ENCODE measurements around the gene UBL7. TPM values are rescaled to one million over a fixed set of nuclear protein-coding genes. Genes with fewer than 3 reads are reported as not detected.

Gene UBL7
- total RNA-seq, 1 experiment from 2014 or later, result 65.3 TPM

- intact Hi-C loops (cut with micrococcal nuclease), result no loop called here
- H4K20me1 ChIP-seq (ENCODE audit: insufficient read depth), result no peaks in the 10 kb centered on the region
- DNase-seq (ENCODE audit: low read depth, low spot score) (no peak), ATAC-seq (no peak)
- H3K27ac ChIP-seq (ENCODE audit: low read depth, low read length), result no peak overlapping the region
- no peak overlapping the region for H3K4me3 ChIP-seq (replicated peaks in 1 of 2; ENCODE audit: low read depth in 1 of 2, low read length in 2 of 2)
- no peak overlapping the region for H3K4me2 ChIP-seq (ENCODE audit: low read length)
- H3K27me3 ChIP-seq (ENCODE audit: insufficient read depth, low read length), result no peaks in the 10 kb centered on the region
- peaks cover 0 to 5% of the 10 kb centered on the region in 2 experiments; a peak in 1 of 4 replicates for H3K4me1 ChIP-seq (ENCODE audit: control insufficient read depth in 1 of 2, insufficient read depth in 2 of 2, low read length in 2 of 2)
- ChIA-PET POLR2A (interaction anchor here (0.9 kb wide), 1 partner anchor 35 kb away, joined by 3 read pairs; no protein-coding TSS in a partner anchor), CTCF (interaction anchor here (1.4 to 6.6 kb wide), 3 partner anchors 58 to 62 kb away, joined by 4 to 83 read pairs (median 6); no protein-coding TSS in a partner anchor), RAD21 (ENCODE audit: low non-redundant PET in 1 of 2, low total read pairs in 2 of 2, uncharacterized antibody in 2 of 2, unreplicated experiment in 2 of 2) (interaction anchor here in 1 of 2 experiments (1.0 kb wide), 1 partner anchor 61 kb away, joined by 3 read pairs; no protein-coding TSS in a partner anchor)
- H3K79me2 ChIP-seq (ENCODE audit: insufficient read depth, low read length), result no peaks in the 10 kb centered on the region
- H3K36me3 ChIP-seq (ENCODE audit: control insufficient read depth in 1 of 2, insufficient read depth in 2 of 2, low read length in 2 of 2), result peaks cover 0 to 10% of the 10 kb centered on the region in 2 experiments; a peak in 2 of 4 replicates
- H2AFZ ChIP-seq (ENCODE audit: low read depth, low read length, poor library complexity, severe bottlenecking), result no peak overlapping the region
- H3K9me2 ChIP-seq (ENCODE audit: insufficient read depth), result no peaks in the 10 kb centered on the region
- no peaks in the 10 kb centered on the region for H3K9me3 ChIP-seq (ENCODE audit: control insufficient read depth in 1 of 2, insufficient read depth in 1 of 2, low read depth in 1 of 2, low read length in 2 of 2)
- H3K9ac ChIP-seq (ENCODE audit: low read length), result no peak overlapping the region
- TF ChIP-seq EGR1 (IDR thresholded peaks at IDR 0.05; ENCODE audit: low read depth) (no peak), YY1 (IDR thresholded peaks at IDR 0.05; ENCODE audit: extremely low read depth, insufficient replicate concordance, low read depth, low read length) (no peak), SRF (IDR thresholded peaks at IDR 0.05; ENCODE audit: low read depth) (no peak), JUND (IDR thresholded peaks at IDR 0.05) (no peak), ZNF274 (IDR thresholded peaks at IDR 0.05; ENCODE audit: low read depth, low read length) (no peak), FOSL1 (IDR thresholded peaks at IDR 0.05; ENCODE audit: low read depth) (no peak)
- no TSS peak for BruUV-seq (replicated peaks)
Observed at GRCh38 chr15:74442604-74443003, 18.4 kb downstream of the UBL7 start.

- H3K9ac ChIP-seq (ENCODE audit: low read length), result no peak overlapping the region
- no peaks in the 10 kb centered on the region for H3K79me2 ChIP-seq (ENCODE audit: insufficient read depth, low read length)
- H4K20me1 ChIP-seq (ENCODE audit: insufficient read depth), result no peaks in the 10 kb centered on the region
- H3K27ac ChIP-seq (ENCODE audit: low read depth, low read length), result no peak overlapping the region
- TF ChIP-seq POLR2AphosphoS5 (IDR thresholded peaks at IDR 0.05; ENCODE audit: low read depth, low read length), result no peak
- no peak for TF ChIP-seq POLR2A (IDR thresholded peaks at IDR 0.05; ENCODE audit: borderline replicate concordance, extremely low read depth, insufficient read depth, insufficient read length)
- no peak for TF ChIP-seq TCF7L2 (IDR thresholded peaks at IDR 0.05; ENCODE audit: borderline replicate concordance, extremely low read depth, insufficient read depth, insufficient read length)
- TF ChIP-seq SIN3A (IDR thresholded peaks at IDR 0.05; ENCODE audit: low read depth), result no peak
- TF ChIP-seq EZH2phosphoT487 (IDR thresholded peaks at IDR 0.05; ENCODE audit: borderline replicate concordance), result no peak
- TF ChIP-seq ZNF274 (IDR thresholded peaks at IDR 0.05; ENCODE audit: low read depth, low read length), result no peak
- TF ChIP-seq RAD21 (IDR thresholded peaks at IDR 0.05; ENCODE audit: low read depth), result no peak
- no peak for TF ChIP-seq SRF (IDR thresholded peaks at IDR 0.05; ENCODE audit: low read depth)
- TF ChIP-seq ELF1 (IDR thresholded peaks at IDR 0.05; ENCODE audit: borderline replicate concordance, low read depth), result no peak
- TF ChIP-seq ZBTB33 (IDR thresholded peaks at IDR 0.05; ENCODE audit: extremely low read depth, insufficient replicate concordance, low read length), result no peak
- no peaks in the 10 kb centered on the region for H3K9me2 ChIP-seq (ENCODE audit: insufficient read depth)
- no peak overlapping the region for H3K4me3 ChIP-seq (replicated peaks in 1 of 2; ENCODE audit: low read depth in 1 of 2, low read length in 2 of 2)
- ChIA-PET POLR2A (interaction anchor here (0.9 to 1.2 kb wide), 2 partner anchors 35 to 58 kb away, joined by 3 read pairs; no protein-coding TSS in a partner anchor), RAD21 (ENCODE audit: low non-redundant PET in 1 of 2, low total read pairs in 2 of 2, uncharacterized antibody in 2 of 2, unreplicated experiment in 2 of 2) (interaction anchor here in 1 of 2 experiments (1.0 kb wide), 1 partner anchor 60 kb away, joined by 3 read pairs; no protein-coding TSS in a partner anchor), CTCF (interaction anchor here (1.0 to 6.6 kb wide), 4 partner anchors 57 to 66 kb away, joined by 4 to 83 read pairs (median 5); no protein-coding TSS in a partner anchor)
- H2AFZ ChIP-seq (ENCODE audit: low read depth, low read length, poor library complexity, severe bottlenecking), result no peak overlapping the region
- no TSS peak for BruUV-seq (replicated peaks)
- no peak overlapping the region for H3K4me2 ChIP-seq (ENCODE audit: low read length)
- intact Hi-C loops (cut with micrococcal nuclease), result no loop called here
- H3K9me3 ChIP-seq (ENCODE audit: control insufficient read depth in 1 of 2, insufficient read depth in 1 of 2, low read depth in 1 of 2, low read length in 2 of 2), result no peaks in the 10 kb centered on the region
- H3K36me3 ChIP-seq (ENCODE audit: control insufficient read depth in 1 of 2, insufficient read depth in 2 of 2, low read length in 2 of 2), result peaks cover 0 to 8% of the 10 kb centered on the region in 2 experiments; a peak in 2 of 4 replicates
- no peaks in the 10 kb centered on the region for H3K27me3 ChIP-seq (ENCODE audit: insufficient read depth, low read length)
- ATAC-seq (no peak), DNase-seq (ENCODE audit: low read depth, low spot score) (no peak)
- peaks cover 0 to 5% of the 10 kb centered on the region in 2 experiments; a peak in 1 of 4 replicates for H3K4me1 ChIP-seq (ENCODE audit: control insufficient read depth in 1 of 2, insufficient read depth in 2 of 2, low read length in 2 of 2)
Observed at GRCh38 chr15:74442063-74442462, 18.9 kb downstream of the UBL7 start.
